Thoracic aorta (tissue), 2 donors: ENCODE data around the gene PTPN14. TPM values are rescaled to one million over a fixed set of nuclear protein-coding genes. Genes with fewer than 3 reads are reported as not detected.
"Not testable (repeated sequence)": the region's sequence is repeated elsewhere in the genome, so short reads cannot be mapped to it uniquely, and the experiment has no call there.

ENCODE experiments used
- ATAC-seq: fragments of 150-250 bp; one replicate; pipeline ENCODE4 v1.8.0; 2017; ENCODE audit warnings: low read depth; ENCODE audit not compliant: insufficient number of reproducible peaks, low FRiP score
- DNase-seq: peaks from one replicate; pipeline ENCODE4 v3.0.0-alpha.2; 2020; ENCODE audit warnings: low spot score
- H3K27ac ChIP-seq, 2 donors: fragments of 200-600 bp; sonication (generic); 1 replicate in 1 of 2; 2 replicates in 1 of 2; pipeline ENCODE4 v1.5.1; 2016; ENCODE audit warnings: mild to moderate bottlenecking in 2 of 2, moderate library complexity in 2 of 2
- H3K27me3 ChIP-seq: fragments of 200-600 bp; sonication (generic); replicated peaks from 2 replicates; pipeline ENCODE4 v1.6.0; 2016; ENCODE audit warnings: mild to moderate bottlenecking; ENCODE audit not compliant: insufficient read depth
- H3K36me3 ChIP-seq: fragments of 200-600 bp; sonication (generic); one replicate; pipeline ENCODE4 v1.5.1; 2016
- H3K4me1 ChIP-seq, 2 donors: fragments of 200-600 bp; sonication (generic); 1 replicate in 1 of 2; 2 replicates in 1 of 2; pipeline versions ENCODE4 v1.5.1 to v1.6.0; 2016; ENCODE audit warnings: low read depth in 2 of 2, mild to moderate bottlenecking in 1 of 2; ENCODE audit not compliant: control insufficient read depth in 1 of 2
- H3K4me3 ChIP-seq: fragments of 200-600 bp; sonication (generic); 2 replicates; pipeline ENCODE4 v1.5.1; 2016; ENCODE audit warnings: mild to moderate bottlenecking
- H3K9me3 ChIP-seq: fragments of 200-600 bp; sonication (generic); 2 replicates; pipeline ENCODE4 v1.5.1; 2016
- total RNA-seq, 2 donors: library from RNA; depleted of rRNA; stranded (reverse); fragments of >200 nt; gene quantifications; one replicate each; pipeline versions ENCODE4 v1.1.0 to v1.2.3, GENCODE V29; 2016
- TF ChIP-seq, protein P1 (sequence below): fragments of 200-600 bp; sonication (generic); IDR thresholded peaks from one replicate; pipeline ENCODE4 v1.5.1; 2019; ENCODE audit warnings: antibody characterized with exemption

Gene PTPN14
- total RNA-seq, 2 donors from 2014 or later = 33.3 to 63.8 TPM

DNA sequence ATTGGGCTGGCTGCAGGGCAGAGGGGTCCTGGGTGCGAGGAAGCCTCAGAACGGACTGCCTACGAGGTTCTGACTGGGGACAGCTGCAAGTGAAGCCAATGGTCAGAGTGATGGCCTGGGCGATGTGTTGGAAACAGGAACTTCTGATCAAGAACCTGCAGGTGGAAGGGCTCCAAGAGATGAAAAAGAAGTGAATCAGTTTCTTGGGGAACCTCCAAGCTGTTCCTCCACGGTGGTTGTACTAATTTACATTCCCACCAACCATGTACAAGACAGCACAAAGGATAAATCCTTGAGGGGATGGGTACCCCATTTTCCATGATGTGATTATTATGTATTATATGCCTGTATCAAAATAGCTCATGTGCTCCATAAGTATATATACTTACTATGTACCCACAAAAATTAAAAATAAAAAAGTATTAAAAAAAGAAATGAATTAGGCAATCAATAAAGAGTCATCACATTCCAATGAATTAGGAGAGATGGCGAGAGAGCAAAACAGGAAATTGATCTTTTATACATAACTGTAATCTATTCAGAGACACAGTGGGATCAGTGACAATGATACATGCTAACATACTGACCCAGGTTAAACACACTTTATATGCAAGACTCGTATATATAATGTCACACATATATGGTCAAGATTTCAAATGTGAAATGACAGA, 58.1 kb downstream of the PTPN14 start:
- H3K27ac ChIP-seq = peak overlapping the region in 1 of 2 donors; percentile 53
- ATAC-seq (no peak), DNase-seq (no peak)
- no peaks in the 10 kb centered on the region for H3K27me3 ChIP-seq
- H3K9me3 ChIP-seq = no peaks in the 10 kb centered on the region
- peaks cover 30 to 35% of the 10 kb centered on the region in 2 donors for H3K4me1 ChIP-seq
- no peaks in the 10 kb centered on the region for H3K36me3 ChIP-seq
- no peak overlapping the region for H3K4me3 ChIP-seq
- TF ChIP-seq, protein P1, sequence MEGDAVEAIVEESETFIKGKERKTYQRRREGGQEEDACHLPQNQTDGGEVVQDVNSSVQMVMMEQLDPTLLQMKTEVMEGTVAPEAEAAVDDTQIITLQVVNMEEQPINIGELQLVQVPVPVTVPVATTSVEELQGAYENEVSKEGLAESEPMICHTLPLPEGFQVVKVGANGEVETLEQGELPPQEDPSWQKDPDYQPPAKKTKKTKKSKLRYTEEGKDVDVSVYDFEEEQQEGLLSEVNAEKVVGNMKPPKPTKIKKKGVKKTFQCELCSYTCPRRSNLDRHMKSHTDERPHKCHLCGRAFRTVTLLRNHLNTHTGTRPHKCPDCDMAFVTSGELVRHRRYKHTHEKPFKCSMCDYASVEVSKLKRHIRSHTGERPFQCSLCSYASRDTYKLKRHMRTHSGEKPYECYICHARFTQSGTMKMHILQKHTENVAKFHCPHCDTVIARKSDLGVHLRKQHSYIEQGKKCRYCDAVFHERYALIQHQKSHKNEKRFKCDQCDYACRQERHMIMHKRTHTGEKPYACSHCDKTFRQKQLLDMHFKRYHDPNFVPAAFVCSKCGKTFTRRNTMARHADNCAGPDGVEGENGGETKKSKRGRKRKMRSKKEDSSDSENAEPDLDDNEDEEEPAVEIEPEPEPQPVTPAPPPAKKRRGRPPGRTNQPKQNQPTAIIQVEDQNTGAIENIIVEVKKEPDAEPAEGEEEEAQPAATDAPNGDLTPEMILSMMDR = no peak

GRCh38 chr1:214492401-214493075, 58.9 kb downstream of the PTPN14 start:
- Histone ChIP-seq H3K27ac (peak overlapping the region in 1 of 2 donors; percentile 53), H3K36me3 (no peaks in the 10 kb centered on the region), H3K4me3 (no peak overlapping the region), H3K9me3 (no peaks in the 10 kb centered on the region), H3K27me3 (no peaks in the 10 kb centered on the region), H3K4me1 (peaks cover 23 to 28% of the 10 kb centered on the region in 2 donors)
- TF ChIP-seq, protein P1 = no peak
- ATAC-seq (peak; percentile 68), DNase-seq (no peak)

GRCh38 chr1:214491468-214492146, 59.8 kb downstream of the PTPN14 start:
- peaks cover 18 to 21% of the 10 kb centered on the region in 2 donors for H3K4me1 ChIP-seq
- no peaks in the 10 kb centered on the region for H3K9me3 ChIP-seq
- no peaks in the 10 kb centered on the region for H3K27me3 ChIP-seq
- TF ChIP-seq, protein P1 = no peak
- no peak overlapping the region for H3K4me3 ChIP-seq
- no peak for ATAC-seq
- H3K36me3 ChIP-seq = no peaks in the 10 kb centered on the region
- no peak overlapping the region for H3K27ac ChIP-seq
- no peak for DNase-seq

DNA sequence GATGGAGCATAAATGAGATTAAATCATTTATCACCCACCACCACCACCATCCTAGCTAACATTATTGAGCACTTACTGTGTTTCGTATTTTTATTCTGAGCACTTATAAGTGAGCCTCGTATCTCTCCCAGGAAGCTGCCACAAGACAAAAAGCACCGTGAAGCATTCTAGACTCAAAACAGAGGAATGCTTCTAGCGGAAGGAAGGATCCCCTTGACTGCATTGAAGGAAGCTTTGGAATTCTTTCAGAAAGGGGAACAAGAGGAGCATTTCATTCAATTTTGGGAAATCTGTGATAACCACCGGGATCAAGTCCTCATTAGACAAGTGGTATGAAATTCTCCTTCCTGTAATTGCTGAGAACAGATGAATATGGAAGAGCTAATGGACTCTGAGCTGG, 66.3 kb downstream of the PTPN14 start:
- Histone ChIP-seq H3K4me3 (no peak overlapping the region), H3K27ac (no peak overlapping the region), H3K9me3 (no peaks in the 10 kb centered on the region), H3K27me3 (no peaks in the 10 kb centered on the region), H3K36me3 (no peaks in the 10 kb centered on the region), H3K4me1 (no peaks in the 10 kb centered on the region)
- TF ChIP-seq, protein P1 = no peak
- DNase-seq (no peak), ATAC-seq (no peak)

GRCh38 chr1:214483180-214483579, 68.2 kb downstream of the PTPN14 start:
- not testable (repeated sequence) for H3K27me3 ChIP-seq, DNase-seq, H3K36me3 ChIP-seq, H3K4me3 ChIP-seq, H3K27ac ChIP-seq, H3K4me1 ChIP-seq, ATAC-seq, H3K9me3 ChIP-seq

- H3K36me3 ChIP-seq, ATAC-seq, H3K27ac ChIP-seq, H3K27me3 ChIP-seq, H3K4me3 ChIP-seq, H3K9me3 ChIP-seq, DNase-seq, H3K4me1 ChIP-seq: not testable (repeated sequence)
Observed at GRCh38 chr1:214481983-214482634, 69.3 kb downstream of the PTPN14 start.
